Thyroid gland (tissue), 4 donors: Measurements from ENCODE around the gene CLCN5. TPM values are rescaled to one million over a fixed set of nuclear protein-coding genes. Genes with fewer than 3 reads are reported as not detected.

Source experiments
- DNase-seq, 2 donors: peaks; one replicate each; pipeline ENCODE4 v3.0.0-alpha.2; 2019
- H3K27ac ChIP-seq, 3 donors: fragments of 200-600 bp; sonication (generic); 1 replicate in 2 of 3; 2 replicates in 1 of 3; pipeline ENCODE4 v1.5.1; 2016 to 2019; ENCODE audit warnings: mild to moderate bottlenecking in 1 of 3, moderate library complexity in 1 of 3
- H3K27me3 ChIP-seq: fragments of 200-600 bp; sonication (generic); one replicate; pipeline ENCODE4 v1.5.1; 2019
- H3K36me3 ChIP-seq, 2 donors: fragments of 200-600 bp; sonication (generic); one replicate each; pipeline ENCODE4 v1.5.1; 2016 to 2019
- H3K4me1 ChIP-seq, 2 donors: fragments of 200-600 bp; sonication (generic); one replicate each; pipeline ENCODE4 v1.5.1; 2017 to 2019
- H3K4me3 ChIP-seq, 3 donors: fragments of 200-600 bp; sonication (generic); replicated peaks in 1 of 3; 1 replicate in 2 of 3; 2 replicates in 1 of 3; pipeline ENCODE4 v1.5.1; 2016; ENCODE audit warnings: mild to moderate bottlenecking in 1 of 3
- H3K9me3 ChIP-seq: fragments of 200-600 bp; sonication (generic); one replicate; pipeline ENCODE4 v1.5.1; 2017
- POLR2A ChIP-seq, 2 donors: fragments of 450-650 bp; IDR thresholded peaks; one replicate each; pipeline ENCODE4 v1.6.1; 2017; ENCODE audit warnings: antibody characterized with exemption in 2 of 2, mild to moderate bottlenecking in 2 of 2, moderate library complexity in 1 of 2
- WGBS, 2 donors: methylation state at CpG; one replicate each; pipeline ENCODE4 v1.1.5; 2017; 5-methylcytosine and 5-hydroxymethylcytosine counted together
- intact Hi-C: fragments of 100-400 bp; cut with DNase I; formaldehyde crosslinking; loops from one replicate; pipeline ENCODE4 v1.15.1; 2023
- total RNA-seq, 4 donors: library from RNA; depleted of rRNA; stranded (reverse); fragments of >200 nt; gene quantifications; one replicate each; pipeline ENCODE4 v1.2.3, GENCODE V29; 2016
- TF ChIP-seq, protein P1 (sequence below), 6 experiments: fragments of 200-600 bp in 3 of 6; fragments of 450-650 bp in 3 of 6; sonication (generic) in 3 of 6; IDR thresholded peaks; one replicate each; pipeline ENCODE4 v1.5.1; 2016 to 2019; ENCODE audit warnings: antibody characterized with exemption in 6 of 6, mild to moderate bottlenecking in 2 of 6, inconsistent platforms in 1 of 6, moderate library complexity in 1 of 6

CLCN5 gene
- total RNA-seq, 4 donors from 2014 or later = 7.3 to 12.6 (median 10.1) TPM

DNA sequence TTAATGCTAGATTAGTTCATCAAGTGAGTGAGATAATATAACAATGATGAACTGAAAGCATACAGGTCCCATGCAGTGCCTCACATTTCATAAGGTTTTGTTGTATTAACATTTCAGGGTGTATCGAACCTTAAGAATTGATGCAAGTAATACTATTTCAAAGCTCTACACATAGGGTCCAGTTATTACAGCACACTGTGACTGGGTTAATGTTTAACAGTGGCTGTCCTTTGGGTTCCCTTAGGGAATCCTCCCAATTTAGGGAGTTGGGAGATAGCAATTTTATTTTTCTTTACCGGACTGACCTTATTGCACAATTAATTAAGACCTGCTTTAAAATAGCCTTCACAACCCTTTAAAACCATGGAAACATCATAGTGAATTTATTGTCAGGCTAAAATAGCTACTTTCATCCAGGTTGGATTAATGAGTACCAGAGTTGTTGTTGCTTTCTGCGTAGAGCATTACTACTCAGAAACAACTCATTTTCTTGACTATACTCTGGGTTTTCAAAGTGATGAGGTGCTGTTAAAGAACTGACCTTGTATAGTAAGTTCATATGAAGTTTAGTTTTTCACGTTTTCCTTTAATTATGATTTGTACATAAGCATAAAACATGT, 144.0 kb downstream of the CLCN5 start:
- Histone ChIP-seq H3K27me3 (no peaks in the 10 kb centered on the region), H3K27ac (no peak overlapping the region), H3K9me3 (no peaks in the 10 kb centered on the region), H3K36me3 (no peaks in the 10 kb centered on the region), H3K4me3 (no peak overlapping the region), H3K4me1 (peaks cover 0 to 3% of the 10 kb centered on the region in 2 donors)
- intact Hi-C loops = no loop called here
- TF ChIP-seq POLR2A (IDR thresholded peaks at IDR 0.05) = no peak
- TF ChIP-seq, protein P1, sequence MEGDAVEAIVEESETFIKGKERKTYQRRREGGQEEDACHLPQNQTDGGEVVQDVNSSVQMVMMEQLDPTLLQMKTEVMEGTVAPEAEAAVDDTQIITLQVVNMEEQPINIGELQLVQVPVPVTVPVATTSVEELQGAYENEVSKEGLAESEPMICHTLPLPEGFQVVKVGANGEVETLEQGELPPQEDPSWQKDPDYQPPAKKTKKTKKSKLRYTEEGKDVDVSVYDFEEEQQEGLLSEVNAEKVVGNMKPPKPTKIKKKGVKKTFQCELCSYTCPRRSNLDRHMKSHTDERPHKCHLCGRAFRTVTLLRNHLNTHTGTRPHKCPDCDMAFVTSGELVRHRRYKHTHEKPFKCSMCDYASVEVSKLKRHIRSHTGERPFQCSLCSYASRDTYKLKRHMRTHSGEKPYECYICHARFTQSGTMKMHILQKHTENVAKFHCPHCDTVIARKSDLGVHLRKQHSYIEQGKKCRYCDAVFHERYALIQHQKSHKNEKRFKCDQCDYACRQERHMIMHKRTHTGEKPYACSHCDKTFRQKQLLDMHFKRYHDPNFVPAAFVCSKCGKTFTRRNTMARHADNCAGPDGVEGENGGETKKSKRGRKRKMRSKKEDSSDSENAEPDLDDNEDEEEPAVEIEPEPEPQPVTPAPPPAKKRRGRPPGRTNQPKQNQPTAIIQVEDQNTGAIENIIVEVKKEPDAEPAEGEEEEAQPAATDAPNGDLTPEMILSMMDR (IDR thresholded peaks at IDR 0.05) = no peak
- no peak for DNase-seq
- 79 to 83% methylated on average over 4 of the region's 4 CpGs for WGBS, 2 donors

DNA sequence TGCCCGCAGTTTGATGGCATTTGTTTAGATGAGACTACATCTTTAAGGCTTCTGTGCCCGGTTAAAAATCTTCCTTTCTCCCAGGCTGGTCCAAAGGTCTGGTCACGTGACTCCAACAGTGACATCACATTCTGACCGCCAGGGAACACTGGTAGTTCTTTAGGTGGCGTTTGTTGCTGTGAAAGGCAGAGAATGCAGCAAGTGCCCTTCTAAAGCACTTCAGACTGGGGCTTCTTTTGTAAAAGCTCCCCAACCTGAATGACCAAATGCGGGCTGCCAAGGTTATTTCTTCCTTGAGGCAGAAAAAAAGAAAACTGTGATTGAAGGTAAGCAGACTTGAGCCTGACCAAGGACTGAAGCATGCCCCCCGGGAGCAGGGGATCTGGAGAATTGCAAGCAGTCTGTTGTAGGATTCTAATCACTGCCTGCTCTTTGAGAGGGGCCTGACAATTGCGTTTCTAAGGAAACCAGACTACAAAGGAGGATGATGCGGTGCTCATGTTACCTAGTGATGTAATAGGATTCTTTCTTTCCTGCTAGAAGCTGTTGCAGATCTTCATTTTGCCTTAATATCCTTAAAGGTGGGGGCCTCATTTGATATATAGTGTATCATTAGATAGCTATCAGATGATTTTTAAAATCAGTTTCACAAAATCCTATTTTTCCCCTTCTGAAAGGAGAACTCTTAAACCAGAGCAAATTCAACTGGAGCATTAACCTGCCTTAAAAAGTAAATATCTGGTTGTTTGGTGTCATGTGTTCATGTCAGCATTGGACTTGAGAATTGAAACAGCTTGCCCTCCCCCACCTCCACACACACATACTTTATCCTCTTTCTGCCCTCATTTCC, 145.3 kb downstream of the CLCN5 start:
- TF ChIP-seq POLR2A (IDR thresholded peaks at IDR 0.05) = peak in 1 of 2 donors; percentile 20
- TF ChIP-seq, protein P1 (IDR thresholded peaks at IDR 0.05) = peak in 2 of 6 experiments; percentile 19 to 31
- H3K27me3 ChIP-seq = no peaks in the 10 kb centered on the region
- peak; percentile 61 to 72 for DNase-seq
- H3K27ac ChIP-seq = no peak overlapping the region
- intact Hi-C loops = no loop called here
- no peak overlapping the region for H3K4me3 ChIP-seq
- no peaks in the 10 kb centered on the region for H3K36me3 ChIP-seq
- peaks cover 0 to 3% of the 10 kb centered on the region in 2 donors for H3K4me1 ChIP-seq
- no peaks in the 10 kb centered on the region for H3K9me3 ChIP-seq
- WGBS, 2 donors = 21 to 22% methylated on average over 9 of the region's 9 CpGs

DNA sequence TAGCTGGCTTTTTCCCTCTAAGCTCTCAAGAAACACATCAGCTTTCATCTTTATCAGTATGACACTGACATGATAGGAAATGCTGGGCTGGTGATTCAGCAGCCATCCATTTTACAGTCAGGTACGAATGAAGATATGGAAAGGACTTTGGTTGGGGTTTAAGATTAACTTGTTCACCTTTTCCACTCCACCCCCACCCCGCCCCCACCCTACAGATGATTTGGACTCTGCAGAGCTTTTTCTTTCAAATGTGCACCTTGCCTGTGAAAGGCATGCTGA, 145.8 kb downstream of the CLCN5 start:
- no peak overlapping the region for H3K27ac ChIP-seq
- no peaks in the 10 kb centered on the region for H3K36me3 ChIP-seq
- H3K4me3 ChIP-seq = no peak overlapping the region
- TF ChIP-seq, protein P1 (IDR thresholded peaks at IDR 0.05) = no peak
- TF ChIP-seq POLR2A (IDR thresholded peaks at IDR 0.05) = no peak
- WGBS, 2 donors = 89 to 90% methylated on average over 2 of the region's 2 CpGs
- no peaks in the 10 kb centered on the region for H3K9me3 ChIP-seq
- H3K4me1 ChIP-seq = peaks cover 0 to 3% of the 10 kb centered on the region in 2 donors
- H3K27me3 ChIP-seq = no peaks in the 10 kb centered on the region
- intact Hi-C loops = no loop called here
- no peak for DNase-seq

DNA sequence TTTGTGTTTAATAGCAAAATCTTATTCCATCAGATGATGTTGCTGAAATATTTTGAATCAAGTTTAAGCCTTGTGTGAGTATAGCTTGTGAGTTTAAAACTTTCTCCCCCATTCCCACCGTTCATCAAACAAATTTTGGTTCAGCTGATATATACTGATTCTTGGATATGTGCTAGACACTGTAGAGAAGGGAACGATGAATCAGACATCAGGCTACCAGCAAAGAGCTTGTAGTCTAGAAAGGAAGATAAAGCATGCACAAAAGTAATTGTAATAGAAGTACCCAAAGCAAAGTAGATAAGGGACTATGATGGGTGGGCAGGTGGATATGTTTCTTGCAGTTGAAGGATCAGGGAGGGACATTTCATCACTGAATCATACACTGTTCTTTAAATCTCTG, 146.5 kb downstream of the CLCN5 start:
- DNase-seq = no peak
- TF ChIP-seq POLR2A (IDR thresholded peaks at IDR 0.05) = no peak
- TF ChIP-seq, protein P1 (IDR thresholded peaks at IDR 0.05) = no peak
- Histone ChIP-seq H3K27ac (no peak overlapping the region), H3K4me3 (no peak overlapping the region), H3K4me1 (peaks cover 0 to 3% of the 10 kb centered on the region in 2 donors), H3K27me3 (no peaks in the 10 kb centered on the region), H3K9me3 (no peaks in the 10 kb centered on the region), H3K36me3 (no peaks in the 10 kb centered on the region)
- WGBS, 2 donors = 97 to 98% methylated on average over 2 of the region's 2 CpGs
- intact Hi-C loops = no loop called here

DNA sequence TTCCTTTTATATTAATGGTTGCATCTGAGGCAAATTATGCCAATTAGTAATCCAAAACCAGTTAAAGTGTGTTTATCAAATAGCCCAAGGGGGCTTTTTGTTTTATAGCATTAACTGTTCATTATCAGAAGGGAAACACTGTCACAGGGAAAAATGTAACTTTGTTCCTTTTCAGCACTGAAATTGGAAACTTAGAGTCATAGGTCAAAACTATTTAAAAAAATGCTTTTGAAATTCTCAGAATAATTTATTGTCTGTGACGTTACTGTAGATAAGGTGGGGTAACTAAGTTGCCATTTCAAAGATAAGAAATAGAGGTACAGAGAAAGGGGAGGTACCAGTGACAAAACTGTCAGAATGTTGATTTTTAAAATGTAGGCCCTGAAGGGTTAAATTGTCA, 149.1 kb downstream of the CLCN5 start:
- no peak overlapping the region for H3K27ac ChIP-seq
- H3K36me3 ChIP-seq = no peaks in the 10 kb centered on the region
- H3K9me3 ChIP-seq = no peaks in the 10 kb centered on the region
- H3K4me3 ChIP-seq = no peak overlapping the region
- no peaks in the 10 kb centered on the region for H3K27me3 ChIP-seq
- TF ChIP-seq POLR2A (IDR thresholded peaks at IDR 0.05) = no peak
- TF ChIP-seq, protein P1 (IDR thresholded peaks at IDR 0.05) = no peak
- H3K4me1 ChIP-seq = peaks cover 0 to 3% of the 10 kb centered on the region in 2 donors
- intact Hi-C loops = no loop called here
- DNase-seq = no peak
- WGBS, 2 donors = 80 to 90% methylated on average over 1 of the region's 1 CpG
